ENCODE measurements around the gene NPTN. TPM values are rescaled to one million over a fixed set of nuclear protein-coding genes. Genes with fewer than 3 reads are reported as not detected.

The NPTN gene
- total RNA-seq, 1 experiment from 2014 or later = 151 TPM

- H3K36me3 ChIP-seq (ENCODE audit: control insufficient read depth, insufficient read depth, low read length) = no peaks in the 10 kb centered on the region
- H3K9me3 ChIP-seq (ENCODE audit: control insufficient read depth, insufficient read depth, low read depth, low read length) = no peaks in the 10 kb centered on the region
- no peaks in the 10 kb centered on the region for H3K4me1 ChIP-seq (ENCODE audit: control insufficient read depth, insufficient read depth, low read length)
- intact Hi-C loops (cut with micrococcal nuclease; ENCODE audit: unreplicated experiment) = no loop called here
- no TSS peak for BruUV-seq (replicated peaks)
- peaks cover 4% of the 10 kb centered on the region; the same call in 1 of the 2 replicates for H3K27me3 ChIP-seq (ENCODE audit: control insufficient read depth, insufficient read depth, low read length)
- no peak overlapping the region for H3K27ac ChIP-seq (ENCODE audit: low read length)
- in situ Hi-C loops (cut with HindIII; ENCODE audit: low pct_unique_long_range_greater_than_20kb, low sequenced_read_pairs) = no loop called here
- ChIA-PET POLR2A (no interaction called here), CTCF (interaction anchor here (1.7 kb wide), 1 partner anchor 277 kb away, joined by 3 read pairs; no protein-coding TSS in a partner anchor)
- ATAC-seq (no peak), DNase-seq (ENCODE audit: low read depth, low spot score) (no peak)
- TF ChIP-seq POLR2AphosphoS5 (IDR thresholded peaks at IDR 0.05; ENCODE audit: low read depth, low read length) (no peak), SIN3A (IDR thresholded peaks at IDR 0.05; ENCODE audit: borderline replicate concordance, insufficient read depth, low read depth, low read length) (no peak), TCF7L2 (IDR thresholded peaks at IDR 0.05; ENCODE audit: low read depth, low read length) (no peak), CTCF (IDR thresholded peaks at IDR 0.05) (no peak)
- TF ChIP-seq, protein P1, sequence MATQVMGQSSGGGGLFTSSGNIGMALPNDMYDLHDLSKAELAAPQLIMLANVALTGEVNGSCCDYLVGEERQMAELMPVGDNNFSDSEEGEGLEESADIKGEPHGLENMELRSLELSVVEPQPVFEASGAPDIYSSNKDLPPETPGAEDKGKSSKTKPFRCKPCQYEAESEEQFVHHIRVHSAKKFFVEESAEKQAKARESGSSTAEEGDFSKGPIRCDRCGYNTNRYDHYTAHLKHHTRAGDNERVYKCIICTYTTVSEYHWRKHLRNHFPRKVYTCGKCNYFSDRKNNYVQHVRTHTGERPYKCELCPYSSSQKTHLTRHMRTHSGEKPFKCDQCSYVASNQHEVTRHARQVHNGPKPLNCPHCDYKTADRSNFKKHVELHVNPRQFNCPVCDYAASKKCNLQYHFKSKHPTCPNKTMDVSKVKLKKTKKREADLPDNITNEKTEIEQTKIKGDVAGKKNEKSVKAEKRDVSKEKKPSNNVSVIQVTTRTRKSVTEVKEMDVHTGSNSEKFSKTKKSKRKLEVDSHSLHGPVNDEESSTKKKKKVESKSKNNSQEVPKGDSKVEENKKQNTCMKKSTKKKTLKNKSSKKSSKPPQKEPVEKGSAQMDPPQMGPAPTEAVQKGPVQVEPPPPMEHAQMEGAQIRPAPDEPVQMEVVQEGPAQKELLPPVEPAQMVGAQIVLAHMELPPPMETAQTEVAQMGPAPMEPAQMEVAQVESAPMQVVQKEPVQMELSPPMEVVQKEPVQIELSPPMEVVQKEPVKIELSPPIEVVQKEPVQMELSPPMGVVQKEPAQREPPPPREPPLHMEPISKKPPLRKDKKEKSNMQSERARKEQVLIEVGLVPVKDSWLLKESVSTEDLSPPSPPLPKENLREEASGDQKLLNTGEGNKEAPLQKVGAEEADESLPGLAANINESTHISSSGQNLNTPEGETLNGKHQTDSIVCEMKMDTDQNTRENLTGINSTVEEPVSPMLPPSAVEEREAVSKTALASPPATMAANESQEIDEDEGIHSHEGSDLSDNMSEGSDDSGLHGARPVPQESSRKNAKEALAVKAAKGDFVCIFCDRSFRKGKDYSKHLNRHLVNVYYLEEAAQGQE (IDR thresholded peaks at IDR 0.05; ENCODE audit: insufficient read depth in 1 of 2, low read depth in 2 of 2, low read length in 1 of 2) = no peak
- no peak overlapping the region for H3K4me3 ChIP-seq (ENCODE audit: low read depth in 2 of 2, low read length in 2 of 2)
These were observed 115.6 kb downstream of the NPTN start for GRCh38 chr15:73517566-73517965.

GRCh38 chr15:73515527-73515926 is 117.7 kb downstream of the NPTN start:
- Histone ChIP-seq H3K27me3 (ENCODE audit: control insufficient read depth, insufficient read depth, low read length) (no peaks in the 10 kb centered on the region), H3K4me1 (ENCODE audit: control insufficient read depth, insufficient read depth, low read length) (no peaks in the 10 kb centered on the region), H3K4me3 (ENCODE audit: low read depth in 2 of 2, low read length in 2 of 2) (no peak overlapping the region), H3K27ac (ENCODE audit: low read length) (no peak overlapping the region), H3K9me3 (ENCODE audit: control insufficient read depth, insufficient read depth, low read depth, low read length) (no peaks in the 10 kb centered on the region), H3K36me3 (ENCODE audit: control insufficient read depth, insufficient read depth, low read length) (no peaks in the 10 kb centered on the region)
- ChIA-PET CTCF (no interaction called here), POLR2A (no interaction called here)
- ATAC-seq (no peak), DNase-seq (ENCODE audit: low read depth, low spot score) (no peak)
- no TSS peak for BruUV-seq (replicated peaks)
- intact Hi-C loops (cut with micrococcal nuclease; ENCODE audit: unreplicated experiment) (no loop called here), in situ Hi-C loops (cut with HindIII; ENCODE audit: low pct_unique_long_range_greater_than_20kb, low sequenced_read_pairs) (no loop called here)
- TF ChIP-seq, protein P1 (IDR thresholded peaks at IDR 0.05; ENCODE audit: insufficient read depth in 1 of 2, low read depth in 2 of 2, low read length in 1 of 2) = no peak
- no peak for TF ChIP-seq CTCF (IDR thresholded peaks at IDR 0.05)
- TF ChIP-seq TCF7L2 (IDR thresholded peaks at IDR 0.05; ENCODE audit: low read depth, low read length) = no peak
- no peak for TF ChIP-seq POLR2AphosphoS5 (IDR thresholded peaks at IDR 0.05; ENCODE audit: low read depth, low read length)
- TF ChIP-seq SIN3A (IDR thresholded peaks at IDR 0.05; ENCODE audit: borderline replicate concordance, insufficient read depth, low read depth, low read length) = no peak

Other genes starting within 250 kb of the NPTN start
- not detected for gene REC114, start 190.2 kb downstream of the NPTN start, total RNA-seq (2021; ENCODE audit: unreplicated experiment)
- 99.1 TPM for gene CD276, start 51.0 kb upstream of the NPTN start, total RNA-seq (2021; ENCODE audit: unreplicated experiment)
- gene INSYN1, start 120.0 kb upstream of the NPTN start, total RNA-seq (2021; ENCODE audit: unreplicated experiment) = 2.6 TPM
- gene TBC1D21, start 240.2 kb upstream of the NPTN start, total RNA-seq (2021; ENCODE audit: unreplicated experiment) = not detected